Mesendoderm (in vitro differentiated cells): ENCODE results near the gene COL9A2.
A peak's percentile ranks its signal among the peaks of the same experiment; 100 is the strongest.
"Not testable (repeated sequence)": the region's sequence is repeated elsewhere in the genome, so short reads cannot be mapped to it uniquely, and the experiment has no call there.

Experiments
- DNase-seq: peaks from one replicate; pipeline ENCODE4 v3.0.0; 2013
- H2AK5ac ChIP-seq: 2 replicates; pipeline ENCODE4 v1.6.1; 2013; ENCODE audit warnings: low read length, inconsistent platforms
- H2BK120ac ChIP-seq: 2 replicates; pipeline ENCODE4 v1.6.1; 2013; ENCODE audit warnings: low read depth, mild to moderate bottlenecking, low read length, moderate library complexity, mixed read lengths
- H2BK15ac ChIP-seq: replicated peaks from 2 replicates; pipeline ENCODE4 v1.6.1; 2013; ENCODE audit warnings: low read depth, mild to moderate bottlenecking, moderate library complexity
- H2BK5ac ChIP-seq: 2 replicates; pipeline ENCODE4 v1.6.1; 2013; ENCODE audit warnings: low read length, inconsistent platforms
- H3K18ac ChIP-seq: 2 replicates; pipeline ENCODE4 v1.6.1; 2013; ENCODE audit warnings: mild to moderate bottlenecking, low read length, mixed read lengths
- H3K23ac ChIP-seq: one replicate; pipeline ENCODE4 v1.6.1; 2013; ENCODE audit warnings: low read length
- H3K27ac ChIP-seq: 2 replicates; pipeline ENCODE4 v1.5.1; 2013; ENCODE audit warnings: low read depth, mild to moderate bottlenecking, inconsistent platforms, low read length, moderate library complexity
- H3K27me3 ChIP-seq: 2 replicates; pipeline ENCODE4 v1.6.1; 2013; ENCODE audit warnings: low read length, control low read depth, mild to moderate bottlenecking, inconsistent platforms; ENCODE audit not compliant: insufficient read depth, poor library complexity
- H3K36me3 ChIP-seq: 2 replicates; pipeline ENCODE4 v1.6.1; 2013; ENCODE audit warnings: low read length, inconsistent platforms; ENCODE audit not compliant: control insufficient read depth, insufficient read depth
- H3K4ac ChIP-seq: one replicate; pipeline ENCODE4 v1.6.1; 2013; ENCODE audit warnings: low read depth, mild to moderate bottlenecking, low read length, moderate library complexity
- H3K4me1 ChIP-seq: 2 replicates; pipeline ENCODE4 v1.6.1; 2013; ENCODE audit warnings: low read depth, low read length, inconsistent platforms; ENCODE audit not compliant: control insufficient read depth
- H3K4me2 ChIP-seq: 2 replicates; pipeline ENCODE4 v1.6.1; 2013; ENCODE audit warnings: low read length
- H3K4me3 ChIP-seq: 2 replicates; pipeline ENCODE4 v1.5.1; 2013; ENCODE audit warnings: mild to moderate bottlenecking, low read length
- H3K56ac ChIP-seq: one replicate; pipeline ENCODE4 v1.6.1; 2013; ENCODE audit warnings: low read length
- H3K79me1 ChIP-seq: 2 replicates; pipeline ENCODE4 v1.6.1; 2013; ENCODE audit warnings: low read length, inconsistent platforms
- H3K79me2 ChIP-seq: 2 replicates; pipeline ENCODE4 v1.6.1; 2013; ENCODE audit warnings: mild to moderate bottlenecking, low read length; ENCODE audit not compliant: control insufficient read depth, insufficient read depth
- H3K9ac ChIP-seq: 2 replicates; pipeline ENCODE4 v1.6.1; 2013; ENCODE audit warnings: low read length, inconsistent platforms
- H4K5ac ChIP-seq: one replicate; pipeline ENCODE4 v1.6.1; 2013; ENCODE audit warnings: low read length
- H4K8ac ChIP-seq: one replicate; pipeline ENCODE4 v1.6.1; 2013; ENCODE audit warnings: low read depth, mild to moderate bottlenecking, control low read depth, low read length, moderate library complexity
- WGBS: extraction: QIAGEN DNeasy Blood & Tissue Kit; methylation state at CpG from one replicate; pipeline ENCODE4 v1.1.7; 2013; ENCODE audit warnings: low lambda C conversion rate, missing lambda C conversion rate; ENCODE audit not compliant: insufficient coverage; ENCODE audit errors: extremely low coverage; 5-methylcytosine and 5-hydroxymethylcytosine counted together

COL9A2 gene

GRCh38 chr1:40338745-40339419, 21.8 kb upstream of the COL9A2 start:
- WGBS = no CpG with 5 or more reads among the region's 21 CpGs
- H3K27ac ChIP-seq = no peak overlapping the region
- no peak overlapping the region for H3K23ac ChIP-seq
- no peak overlapping the region for H3K18ac ChIP-seq
- peak; percentile 93 for DNase-seq
- H3K36me3 ChIP-seq = no peaks in the 10 kb centered on the region
- no peaks in the 10 kb centered on the region for H3K79me2 ChIP-seq
- no peak overlapping the region for H2BK15ac ChIP-seq
- H3K27me3 ChIP-seq = no peaks in the 10 kb centered on the region
- H2BK120ac ChIP-seq = no peak overlapping the region
- H3K56ac ChIP-seq = no peak overlapping the region
- H3K79me1 ChIP-seq = no peaks in the 10 kb centered on the region
- no peaks in the 10 kb centered on the region for H3K4me1 ChIP-seq
- no peak overlapping the region for H4K5ac ChIP-seq
- H3K4me3 ChIP-seq = no peak overlapping the region
- H3K9ac ChIP-seq = no peak overlapping the region
- no peak overlapping the region for H3K4ac ChIP-seq
- no peak overlapping the region for H4K8ac ChIP-seq
- H2AK5ac ChIP-seq = no peak overlapping the region
- H2BK5ac ChIP-seq = no peak overlapping the region
- no peak overlapping the region for H3K4me2 ChIP-seq

DNA sequence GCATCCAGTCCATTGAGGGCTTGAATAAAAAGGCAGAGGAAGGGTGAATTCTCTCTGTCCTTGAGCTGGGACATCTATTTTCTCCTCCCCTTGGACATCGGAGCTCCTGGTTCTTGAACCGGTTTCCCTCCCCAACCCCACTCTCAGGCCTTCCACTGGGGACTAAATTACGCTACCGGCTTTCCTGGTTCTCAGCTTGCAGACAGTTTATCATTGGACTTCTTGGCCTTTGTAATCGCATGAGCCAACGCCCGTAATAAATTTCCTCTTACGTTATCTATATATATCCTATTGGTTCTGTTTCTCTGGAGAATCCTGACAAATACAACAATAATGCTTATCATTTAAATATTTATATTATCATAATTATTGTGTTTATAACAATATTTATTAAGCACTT, 20.4 kb upstream of the COL9A2 start:
- no peaks in the 10 kb centered on the region for H3K36me3 ChIP-seq
- H2BK120ac ChIP-seq = no peak overlapping the region
- no peak overlapping the region for H3K4ac ChIP-seq
- H2BK5ac ChIP-seq = no peak overlapping the region
- H3K9ac ChIP-seq = no peak overlapping the region
- H3K18ac ChIP-seq = no peak overlapping the region
- no peak overlapping the region for H3K4me3 ChIP-seq
- no peak overlapping the region for H3K23ac ChIP-seq
- H4K8ac ChIP-seq = no peak overlapping the region
- no peak overlapping the region for H2BK15ac ChIP-seq
- WGBS = 100% methylated on average over 1 of the region's 8 CpGs
- no peak overlapping the region for H3K27ac ChIP-seq
- no peaks in the 10 kb centered on the region for H3K79me1 ChIP-seq
- no peak for DNase-seq
- H2AK5ac ChIP-seq = no peak overlapping the region
- H3K4me1 ChIP-seq = no peaks in the 10 kb centered on the region
- H3K56ac ChIP-seq = no peak overlapping the region
- H3K4me2 ChIP-seq = no peak overlapping the region
- no peaks in the 10 kb centered on the region for H3K27me3 ChIP-seq
- H3K79me2 ChIP-seq = no peaks in the 10 kb centered on the region
- no peak overlapping the region for H4K5ac ChIP-seq

DNA sequence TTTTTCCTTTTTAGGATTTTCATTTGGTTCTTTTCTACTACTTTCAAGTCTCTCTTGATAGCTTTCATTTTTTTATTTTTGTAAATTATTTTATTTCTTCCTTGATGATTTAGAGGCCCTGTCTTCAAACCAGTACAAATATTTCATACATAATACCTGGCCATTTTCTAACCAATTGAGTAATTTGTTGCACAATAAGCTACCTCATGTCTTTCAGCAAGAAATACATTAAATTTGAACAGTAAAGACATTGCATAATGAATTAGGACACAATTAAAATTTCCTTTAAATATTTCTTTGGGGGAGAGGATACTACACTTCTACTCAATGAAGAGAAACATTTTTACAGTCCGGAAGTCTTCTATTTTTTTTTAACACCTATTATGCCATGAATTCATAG, 15.6 kb upstream of the COL9A2 start:
- no peaks in the 10 kb centered on the region for H3K4me1 ChIP-seq
- no peak overlapping the region for H2AK5ac ChIP-seq
- H4K8ac ChIP-seq = no peak overlapping the region
- H3K56ac ChIP-seq = no peak overlapping the region
- no peak overlapping the region for H3K23ac ChIP-seq
- H2BK120ac ChIP-seq = no peak overlapping the region
- no peak overlapping the region for H3K9ac ChIP-seq
- no peak overlapping the region for H3K4ac ChIP-seq
- no peak overlapping the region for H3K27ac ChIP-seq
- H3K79me1 ChIP-seq = no peaks in the 10 kb centered on the region
- H3K4me2 ChIP-seq = no peak overlapping the region
- no peak overlapping the region for H4K5ac ChIP-seq
- H3K27me3 ChIP-seq = no peaks in the 10 kb centered on the region
- no peak overlapping the region for H2BK15ac ChIP-seq
- DNase-seq = no peak
- no peak overlapping the region for H3K4me3 ChIP-seq
- no peaks in the 10 kb centered on the region for H3K79me2 ChIP-seq
- no peaks in the 10 kb centered on the region for H3K36me3 ChIP-seq
- no peak overlapping the region for H2BK5ac ChIP-seq
- H3K18ac ChIP-seq = no peak overlapping the region
- WGBS = no CpG with 5 or more reads among the region's 1 CpG

DNA sequence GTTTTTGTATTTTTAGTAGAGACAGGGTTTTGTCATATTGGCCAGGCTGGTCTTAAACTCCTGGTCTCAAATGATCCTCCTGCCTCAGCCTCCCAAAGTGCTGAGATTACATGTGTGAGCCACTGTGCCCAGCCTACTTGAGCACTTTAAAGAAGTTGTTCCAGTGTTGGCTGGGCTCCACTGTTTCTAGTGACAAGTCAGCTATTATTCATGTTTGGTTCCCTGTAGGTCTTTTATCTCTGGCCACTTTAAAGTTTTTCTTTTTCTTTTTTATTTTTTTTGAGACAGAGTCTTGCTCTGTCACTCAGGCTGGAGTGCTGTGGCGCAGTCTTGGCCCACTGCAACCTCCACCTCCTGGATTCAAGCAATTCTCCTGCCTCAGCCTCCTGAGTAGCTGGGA, 14.3 kb upstream of the COL9A2 start:
- not testable (repeated sequence) for H3K79me1 ChIP-seq, DNase-seq, H2AK5ac ChIP-seq, H3K18ac ChIP-seq, H3K56ac ChIP-seq, H3K23ac ChIP-seq, H3K79me2 ChIP-seq, H2BK15ac ChIP-seq, H2BK5ac ChIP-seq, H3K4me2 ChIP-seq, H3K4ac ChIP-seq, H2BK120ac ChIP-seq, H4K8ac ChIP-seq, H3K4me3 ChIP-seq, H4K5ac ChIP-seq, H3K27me3 ChIP-seq, H3K27ac ChIP-seq, H3K4me1 ChIP-seq, H3K36me3 ChIP-seq, H3K9ac ChIP-seq
- WGBS = no CpG with 5 or more reads among the region's 1 CpG

- no peaks in the 10 kb centered on the region for H3K27me3 ChIP-seq
- H3K4me1 ChIP-seq = peaks cover 6% of the 10 kb centered on the region
Observed at GRCh38 chr1:40318970-40319621, 2.0 kb upstream of the COL9A2 start.

GRCh38 chr1:40318476-40318875, 1.4 kb upstream of the COL9A2 start:
- H3K4me3 ChIP-seq = no peak overlapping the region
- H3K4ac ChIP-seq = no peak overlapping the region
- H3K27ac ChIP-seq = no peak overlapping the region
- no peaks in the 10 kb centered on the region for H3K27me3 ChIP-seq
- peaks cover 2% of the 10 kb centered on the region for H3K79me1 ChIP-seq
- H3K4me1 ChIP-seq = peaks cover 6% of the 10 kb centered on the region
- no peak overlapping the region for H2BK15ac ChIP-seq
- no peak overlapping the region for H3K56ac ChIP-seq
- H3K4me2 ChIP-seq = no peak overlapping the region
- no peaks in the 10 kb centered on the region for H3K79me2 ChIP-seq
- H4K8ac ChIP-seq = no peak overlapping the region
- DNase-seq = no peak
- no peaks in the 10 kb centered on the region for H3K36me3 ChIP-seq
- no peak overlapping the region for H2BK120ac ChIP-seq
- no peak overlapping the region for H3K23ac ChIP-seq
- H4K5ac ChIP-seq = no peak overlapping the region
- no peak overlapping the region for H2AK5ac ChIP-seq
- H3K18ac ChIP-seq = no peak overlapping the region
- H2BK5ac ChIP-seq = no peak overlapping the region
- H3K9ac ChIP-seq = no peak overlapping the region
- no CpG with 5 or more reads among the region's 4 CpGs for WGBS

More at GRCh38 chr1:40318970-40319621, 2.0 kb upstream of the COL9A2 start:
- Histone ChIP-seq H3K4me2 (no peak overlapping the region), H2AK5ac (no peak overlapping the region), H3K4me3 (no peak overlapping the region), H3K9ac (no peak overlapping the region), H3K4ac (no peak overlapping the region), H4K8ac (no peak overlapping the region), H3K23ac (no peak overlapping the region), H2BK120ac (no peak overlapping the region), H3K36me3 (no peaks in the 10 kb centered on the region), H3K79me1 (peaks cover 2% of the 10 kb centered on the region), H4K5ac (no peak overlapping the region), H3K27ac (no peak overlapping the region), H3K79me2 (no peaks in the 10 kb centered on the region), H3K56ac (no peak overlapping the region), H2BK5ac (no peak overlapping the region), H3K18ac (no peak overlapping the region), H2BK15ac (no peak overlapping the region)
- WGBS = no CpG with 5 or more reads among the region's 4 CpGs
- DNase-seq = no peak
